HepG2 (cell line): ENCODE measurements around the gene PHOSPHO2. TPM values are rescaled to one million over a fixed set of nuclear protein-coding genes. Genes with fewer than 3 reads are reported as not detected.
A peak's percentile ranks its signal among the peaks of the same experiment; 100 is the strongest.

Experiments used
- CENPT ChIP-seq: sonication (generic); formaldehyde crosslinking; IDR thresholded peaks from 2 replicates; pipeline ENCODE4 v1.8.0; 2022; ENCODE audit warnings: low read depth, mild to moderate bottlenecking, moderate library complexity, missing genetic modification reagents
- DRAP1 ChIP-seq: IDR thresholded peaks from 2 replicates; pipeline ENCODE4 v1.6.1; 2016; ENCODE audit warnings: missing genetic modification reagents, missing compliant biosample characterization
- GFI1 ChIP-seq: sonication (generic); formaldehyde crosslinking; IDR thresholded peaks from 2 replicates; pipeline ENCODE4 v1.5.0; 2020; ENCODE audit warnings: missing genetic modification reagents, mild to moderate bottlenecking, borderline replicate concordance
- HNF1A ChIP-seq, 2 experiments: sonication (generic) in 1 of 2; formaldehyde crosslinking in 1 of 2; IDR thresholded peaks; 2 replicates each; pipeline versions ENCODE4 v1.4.0 to v1.6.1; 2016 to 2020; ENCODE audit warnings: borderline replicate concordance in 1 of 2, low read depth in 1 of 2, mild to moderate bottlenecking in 1 of 2, missing genetic modification reagents in 1 of 2
- HOMEZ ChIP-seq: IDR thresholded peaks from 2 replicates; pipeline ENCODE4 v1.6.1; 2016; ENCODE audit warnings: low read depth
- MEF2D ChIP-seq: sonication (generic); formaldehyde crosslinking; IDR thresholded peaks from 2 replicates; pipeline ENCODE4 v1.5.1; 2020; ENCODE audit warnings: mild to moderate bottlenecking, missing genetic modification reagents
- NRL ChIP-seq: sonication (generic); formaldehyde crosslinking; IDR thresholded peaks from 2 replicates; pipeline ENCODE4 v1.5.0; 2020; ENCODE audit warnings: missing genetic modification reagents, mild to moderate bottlenecking, moderate library complexity, borderline replicate concordance
- PLSCR1 ChIP-seq: sonication (generic); formaldehyde crosslinking; IDR thresholded peaks from 2 replicates; pipeline ENCODE4 v1.5.0; 2020; ENCODE audit warnings: missing genetic modification reagents, mild to moderate bottlenecking, borderline replicate concordance
- REST ChIP-seq, 2 experiments: IDR thresholded peaks; 2 replicates each; pipeline ENCODE4 v1.6.1; 2011 to 2012; ENCODE audit warnings: low read length in 2 of 2, borderline replicate concordance in 1 of 2, low read depth in 1 of 2, mild to moderate bottlenecking in 1 of 2, moderate library complexity in 1 of 2
- SRSF1 ChIP-seq: fragments of 200-400 bp; formaldehyde crosslinking; optimal IDR thresholded peaks from 2 replicates; pipeline ENCODE3; 2017; ENCODE audit warnings: mild to moderate bottlenecking, low read depth, low read length, moderate library complexity
- TBX2 ChIP-seq: sonication (generic); formaldehyde crosslinking; IDR thresholded peaks from 2 replicates; pipeline ENCODE4 v1.5.0; 2020; ENCODE audit warnings: missing genetic modification reagents, mild to moderate bottlenecking, borderline replicate concordance
- ZBTB37 ChIP-seq: sonication (generic); formaldehyde crosslinking; IDR thresholded peaks from 2 replicates; pipeline ENCODE4 v1.4.0; 2020; ENCODE audit warnings: mild to moderate bottlenecking, missing genetic modification reagents
- ZFX ChIP-seq: sonication (generic); formaldehyde crosslinking; IDR thresholded peaks from 2 replicates; pipeline ENCODE4 v1.4.0; 2020; ENCODE audit warnings: mild to moderate bottlenecking, low read depth, missing genetic modification reagents, moderate library complexity
- ZNF614 ChIP-seq: IDR thresholded peaks from 2 replicates; pipeline ENCODE4 v1.6.1; 2018; ENCODE audit warnings: missing biosample characterization, missing genetic modification reagents, inconsistent platforms, borderline replicate concordance
- ZSCAN25 ChIP-seq: sonication (generic); formaldehyde crosslinking; IDR thresholded peaks from 2 replicates; pipeline ENCODE4 v1.8.0; 2022; ENCODE audit warnings: mild to moderate bottlenecking, missing genetic modification reagents
- polyA plus RNA-seq, 8 experiments: library from polyadenylated mRNA; depleted of rRNA in 3 of 8; stranded (reverse) in 7 of 8; unstranded in 1 of 8; fragments of >200 nt; fragmentation: Illumina TruSeq in 4 of 8; extraction: Trizol in 4 of 8; gene quantifications; 2 replicates each; pipeline versions ENCODE4 v1.2.1 to v1.2.3, GENCODE V29; 2011 to 2016; ENCODE audit warnings: low read depth in 4 of 8, missing spikeins in 1 of 8, mixed read lengths in 1 of 8; ENCODE audit not compliant: insufficient read depth in 1 of 8
- total RNA-seq, 5 experiments: library from RNA; depleted of rRNA; stranded (reverse); fragments of >200 nt; fragmentation: Illumina TruSeq; extraction: Trizol; gene quantifications; 2 replicates each; pipeline ENCODE4 v1.2.3, GENCODE V29; 2016; ENCODE audit warnings: low read depth in 1 of 5

PHOSPHO2 gene
- total and polyA plus RNA-seq, 2 of the 13 experiments (the other 11 are each of a cell fraction or from before 2014, with no cell fraction given) = 6.1 to 11.4 TPM

GRCh38 chr2:169712791-169713227, 18.5 kb downstream of the PHOSPHO2 start (continued):
- peak; percentile 49; the same call in 1 of the 2 replicates for TF ChIP-seq NRL (CRISPR knock-in tag)
- no peak for TF ChIP-seq HNF1A (IDR thresholded peaks at IDR 0.05; ENCODE audit: low read depth)
- 0 out of 2 replicates have a peak, but pooled peaks have one; percentile 40 for TF ChIP-seq HNF1A (CRISPR knock-in tag; IDR thresholded peaks at IDR 0.05; ENCODE audit: borderline replicate concordance)
- 0 out of 2 replicates have a peak, but pooled peaks have one; percentile 26 for TF ChIP-seq ZBTB37 (CRISPR knock-in tag)
- no peak for TF ChIP-seq REST (IDR thresholded peaks at IDR 0.05; ENCODE audit: borderline replicate concordance in 1 of 2, low read depth in 1 of 2, low read length in 2 of 2)
- TF ChIP-seq CENPT (CRISPR knock-in tag) = no peak
- TF ChIP-seq HOMEZ (CRISPR knock-in tag) = peak; percentile 38; the same call in 1 of the 2 replicates
- no peak for TF ChIP-seq SRSF1
- 0 out of 2 replicates have a peak, but pooled peaks have one; percentile 17 for TF ChIP-seq TBX2
- peak; percentile 78 for TF ChIP-seq GFI1 (CRISPR knock-in tag)
- 0 out of 2 replicates have a peak, but pooled peaks have one; percentile 14 for TF ChIP-seq ZFX (CRISPR knock-in tag)
- no peak for TF ChIP-seq PLSCR1
- no peak for TF ChIP-seq DRAP1 (CRISPR knock-in tag)
- no peak for TF ChIP-seq MEF2D (CRISPR knock-in tag)
- TF ChIP-seq ZNF614 = no peak
- TF ChIP-seq ZSCAN25 (CRISPR knock-in tag) = no peak
